ENCODE results near the gene IFT88.

Gene IFT88

GRCh38 chr13:20700288-20700687 lies 133.3 kb downstream of the IFT88 start:
- H3K27ac ChIP-seq (replicated peaks): no peak overlapping the region
- DNase-seq (ENCODE audit: low read depth in 1 of 2, low spot score in 1 of 2): no peak
- H3K4me3 ChIP-seq (replicated peaks; ENCODE audit: insufficient read depth, low read length): no peak overlapping the region
- no peaks in the 10 kb centered on the region for H3K27me3 ChIP-seq (ENCODE audit: insufficient read depth, poor library complexity, severe bottlenecking)
- TF ChIP-seq CTCF (IDR thresholded peaks at IDR 0.05; ENCODE audit: insufficient read depth, low read length) (no peak), POLR2AphosphoS5 (IDR thresholded peaks at IDR 0.05; ENCODE audit: low read depth) (no peak)

GRCh38 chr13:20701461-20701860 lies 134.5 kb downstream of the IFT88 start:
- TF ChIP-seq SPI1 (IDR thresholded peaks at IDR 0.05; ENCODE audit: borderline replicate concordance, low read depth) (no peak), REST (IDR thresholded peaks at IDR 0.05; ENCODE audit: insufficient replicate concordance, low read depth) (no peak), CTCF (IDR thresholded peaks at IDR 0.05; ENCODE audit: insufficient read depth, low read length) (no peak), GABPA (IDR thresholded peaks at IDR 0.05; ENCODE audit: low read depth) (no peak), POLR2AphosphoS5 (IDR thresholded peaks at IDR 0.05; ENCODE audit: low read depth) (no peak)
- Histone ChIP-seq H3K27ac (replicated peaks) (no peak overlapping the region), H3K4me3 (replicated peaks; ENCODE audit: insufficient read depth, low read length) (no peak overlapping the region), H3K27me3 (ENCODE audit: insufficient read depth, poor library complexity, severe bottlenecking) (no peaks in the 10 kb centered on the region)
- no peak for DNase-seq (ENCODE audit: low read depth in 1 of 2, low spot score in 1 of 2)

GRCh38 chr13:20702530-20702914 lies 135.6 kb downstream of the IFT88 start:
- no peaks in the 10 kb centered on the region for H3K27me3 ChIP-seq (ENCODE audit: insufficient read depth, poor library complexity, severe bottlenecking)
- no peak for TF ChIP-seq REST (IDR thresholded peaks at IDR 0.05; ENCODE audit: insufficient replicate concordance, low read depth)
- TF ChIP-seq GABPA (IDR thresholded peaks at IDR 0.05; ENCODE audit: low read depth): no peak
- TF ChIP-seq SPI1 (IDR thresholded peaks at IDR 0.05; ENCODE audit: borderline replicate concordance, low read depth): no peak
- no peak for TF ChIP-seq POLR2AphosphoS5 (IDR thresholded peaks at IDR 0.05; ENCODE audit: low read depth)
- no peak for TF ChIP-seq CTCF (IDR thresholded peaks at IDR 0.05; ENCODE audit: insufficient read depth, low read length)
- H3K27ac ChIP-seq (replicated peaks): no peak overlapping the region
- peak overlapping the region; percentile 73 for H3K4me3 ChIP-seq (replicated peaks; ENCODE audit: insufficient read depth, low read length)
- DNase-seq (ENCODE audit: low read depth in 1 of 2, low spot score in 1 of 2): no peak

Data from HL-60 (cell line).